Cardiac fibroblast (primary cell): ENCODE measurements around the gene ASCL1.
A peak's percentile ranks its signal among the peaks of the same experiment; 100 is the strongest.

Experiments
- DNase-seq, 2 donors: peaks; one replicate each; pipeline versions ENCODE4 v3.0.0 to v3.0.0-alpha.2; 2010; ENCODE audit warnings: low read depth in 2 of 2
- H3K4me3 ChIP-seq, 2 donors: replicated peaks in 1 of 2; 1 replicate in 1 of 2; 2 replicates in 1 of 2; pipeline ENCODE4 v1.5.1; 2011; ENCODE audit warnings: low read depth in 2 of 2, low read length in 2 of 2, mild to moderate bottlenecking in 2 of 2, moderate library complexity in 1 of 2
- CTCF ChIP-seq: IDR thresholded peaks from one replicate; pipeline ENCODE4 v1.5.1; 2011; ENCODE audit warnings: low read depth, mild to moderate bottlenecking, low read length, inconsistent platforms

The ASCL1 gene

GRCh38 chr12:102957339-102958050 lies at the start of gene ASCL1:
Gene ASCL1 (plus strand): TSS chr12:102957674. CDS start chr12:102958245, 571 bp downstream.
- no peak for TF ChIP-seq CTCF
- H3K4me3 ChIP-seq, result peak within 1 kb of the TSS; percentile 32 to 36

GRCh38 chr12:102907918-102908317 lies 49.6 kb upstream of the ASCL1 start:
- no peak for DNase-seq
- no peak for TF ChIP-seq CTCF
- H3K4me3 ChIP-seq, result no peak overlapping the region

More at GRCh38 chr12:102957339-102958050, at the start of gene ASCL1:
- peak; percentile 27 to 46 for DNase-seq

- no peak for TF ChIP-seq CTCF
- DNase-seq, result no peak
- no peak overlapping the region for H3K4me3 ChIP-seq
Observed at GRCh38 chr12:102910137-102910536, 47.3 kb upstream of the ASCL1 start.

- DNase-seq, result no peak
- no peak for TF ChIP-seq CTCF
Observed at GRCh38 chr12:102910792-102911191, 46.7 kb upstream of the ASCL1 start.

GRCh38 chr12:102911320-102911719 lies 46.2 kb upstream of the ASCL1 start:
- DNase-seq, result no peak
- no peak for TF ChIP-seq CTCF
- no peak overlapping the region for H3K4me3 ChIP-seq

More at GRCh38 chr12:102910792-102911191, 46.7 kb upstream of the ASCL1 start:
- no peak overlapping the region for H3K4me3 ChIP-seq

- DNase-seq, result no peak
- H3K4me3 ChIP-seq, result no peak overlapping the region
- TF ChIP-seq CTCF, result no peak
Observed at GRCh38 chr12:102912258-102912657, 45.2 kb upstream of the ASCL1 start.
